Stomach (tissue), 9 donors: ENCODE results near the gene MEGF8. TPM values are rescaled to one million over a fixed set of nuclear protein-coding genes. Genes with fewer than 3 reads are reported as not detected.

Experiments
- DNase-seq, 2 donors: peaks; one replicate each; pipeline versions ENCODE4 v3.0.0 to v3.0.0-alpha.2; 2013 to 2019
- H3K27ac ChIP-seq, 5 donors: fragments of 200-600 bp in 4 of 5; sonication (generic) in 4 of 5; one replicate each; pipeline ENCODE4 v1.5.1; 2013 to 2019; ENCODE audit warnings: mild to moderate bottlenecking in 1 of 5, moderate library complexity in 1 of 5
- H3K27me3 ChIP-seq, 3 donors: fragments of 200-600 bp; sonication (generic); one replicate each; pipeline ENCODE4 v1.5.1; 2017 to 2019; ENCODE audit warnings: mixed run types in 1 of 3
- H3K36me3 ChIP-seq, 4 donors: fragments of 200-600 bp; sonication (generic); 1 replicate in 3 of 4; 2 replicates in 1 of 4; pipeline ENCODE4 v1.5.1; 2016 to 2019
- H3K4me1 ChIP-seq, 4 donors: fragments of 200-600 bp; sonication (generic); one replicate each; pipeline ENCODE4 v1.5.1; 2016 to 2019
- H3K4me3 ChIP-seq, 4 donors: fragments of 200-600 bp; sonication (generic) in 3 of 4; one replicate each; pipeline ENCODE4 v1.5.1; 2016 to 2019; ENCODE audit warnings: mild to moderate bottlenecking in 1 of 4
- H3K9me3 ChIP-seq, 4 donors: fragments of 200-600 bp; sonication (generic); one replicate each; pipeline ENCODE4 v1.5.1; 2016 to 2019
- CTCF ChIP-seq, 7 experiments: fragments of 450-650 bp in 4 of 7; fragments of 200-600 bp in 3 of 7; sonication (generic) in 3 of 7; IDR thresholded peaks; one replicate each; pipeline ENCODE4 v1.5.1; 2016 to 2019; ENCODE audit warnings: antibody characterized with exemption in 7 of 7, control low read depth in 2 of 7, mild to moderate bottlenecking in 1 of 7
- EP300 ChIP-seq: sonication (generic); formaldehyde crosslinking; IDR thresholded peaks from one replicate; pipeline ENCODE4 v1.6.1; 2017; ENCODE audit warnings: antibody characterized with exemption
- POLR2A ChIP-seq, 4 donors: fragments of 450-650 bp; IDR thresholded peaks; one replicate each; pipeline ENCODE4 v1.6.1; 2016; ENCODE audit warnings: antibody characterized with exemption in 4 of 4, control low read depth in 2 of 4, mild to moderate bottlenecking in 1 of 4, moderate library complexity in 1 of 4
- POLR2AphosphoS5 ChIP-seq, 3 donors: sonication (generic); formaldehyde crosslinking; IDR thresholded peaks; one replicate each; pipeline ENCODE4 v1.6.1; 2016; ENCODE audit warnings: antibody characterized with exemption in 3 of 3
- WGBS, 5 donors: extraction: QIAGEN DNeasy Blood & Tissue Kit in 3 of 5; methylation state at CpG; one replicate each; pipeline versions ENCODE4 v1.1.5 to v1.1.7; 2013 to 2018; 5-methylcytosine and 5-hydroxymethylcytosine counted together
- intact Hi-C: fragments of 100-400 bp; cut with DNase I; formaldehyde crosslinking; loops from one replicate; pipeline ENCODE4 v1.15.1; 2023; ENCODE audit warnings: low total_unique reads
- polyA plus RNA-seq, 3 donors: library from polyadenylated mRNA; stranded (reverse); fragments of 200-250 nt; gene quantifications; one replicate each; pipeline ENCODE4 v1.2.3, GENCODE V29; 2013
- total RNA-seq, 5 donors: library from RNA; depleted of rRNA; stranded (reverse); fragments of >200 nt; gene quantifications; one replicate each; pipeline versions ENCODE4 v1.1.0 to v1.2.3, GENCODE V29; 2014 to 2016
- donor health status: healthy with polysubstance abuse.
- donor health status: Bipolar disorder and iron deficiency.
- donor health status: healthy.

MEGF8 gene
- total and polyA plus RNA-seq, 8 donors: 2.6 to 46.3 (median 12.3) TPM

- Histone ChIP-seq H3K27me3 (no peaks in the 10 kb centered on the region), H3K9me3 (no peaks in the 10 kb centered on the region), H3K4me3 (no peak overlapping the region), H3K36me3 (peaks cover 49 to 72% (median 59%) of the 10 kb centered on the region in 4 donors), H3K27ac (no peak overlapping the region), H3K4me1 (peaks cover 0 to 40% (median 22%) of the 10 kb centered on the region in 4 donors)
- intact Hi-C loops: no loop called here
- 80 to 88% (median 82%) methylated on average over 17 to 24 of the region's 24 CpGs for WGBS, 5 donors
- DNase-seq: no peak
- TF ChIP-seq POLR2A (IDR thresholded peaks at IDR 0.05): no peak
Observed at GRCh38 chr19:42294471-42295137, 30.8 kb upstream of the MEGF8 start.

- Histone ChIP-seq H3K9me3 (no peaks in the 10 kb centered on the region), H3K4me3 (no peak overlapping the region), H3K4me1 (peaks cover 0 to 32% (median 22%) of the 10 kb centered on the region in 4 donors), H3K36me3 (peaks cover 41 to 65% (median 51%) of the 10 kb centered on the region in 4 donors), H3K27ac (peak overlapping the region in 1 of 5 donors; percentile 10), H3K27me3 (no peaks in the 10 kb centered on the region)
- intact Hi-C loops: no loop called here
- no peak for DNase-seq
- TF ChIP-seq CTCF (IDR thresholded peaks at IDR 0.05): no peak
- no peak for TF ChIP-seq POLR2A (IDR thresholded peaks at IDR 0.05)
- TF ChIP-seq POLR2AphosphoS5 (IDR thresholded peaks at IDR 0.05): no peak
- no peak for TF ChIP-seq EP300
- 63 to 73% (median 66%) methylated on average over 5 of the region's 5 CpGs for WGBS, 5 donors
Observed at GRCh38 chr19:42295342-42295741, 30.1 kb upstream of the MEGF8 start.

GRCh38 chr19:42295831-42296525 lies 29.5 kb upstream of the MEGF8 start:
- no peaks in the 10 kb centered on the region for H3K27me3 ChIP-seq
- no peak overlapping the region for H3K4me3 ChIP-seq
- intact Hi-C loops: no loop called here
- H3K4me1 ChIP-seq: peaks cover 0 to 26% (median 16%) of the 10 kb centered on the region in 4 donors
- DNase-seq: peak; percentile 87 to 93
- no peaks in the 10 kb centered on the region for H3K9me3 ChIP-seq
- H3K27ac ChIP-seq: peak overlapping the region in 1 of 5 donors; percentile 10
- peak in 2 of 3 donors; percentile 13 to 62 for TF ChIP-seq POLR2AphosphoS5 (IDR thresholded peaks at IDR 0.05)
- no peak for TF ChIP-seq POLR2A (IDR thresholded peaks at IDR 0.05)
- TF ChIP-seq EP300: no peak
- peak in 5 of 7 experiments; percentile 87 to 98 (median 95) for TF ChIP-seq CTCF (IDR thresholded peaks at IDR 0.05)
- peaks cover 36 to 58% (median 45%) of the 10 kb centered on the region in 4 donors for H3K36me3 ChIP-seq
- 67 to 81% (median 76%) methylated on average over 4 to 6 of the region's 6 CpGs for WGBS, 5 donors

- H3K4me3 ChIP-seq: no peak overlapping the region
- intact Hi-C loops: no loop called here
- peaks cover 27 to 48% (median 34%) of the 10 kb centered on the region in 4 donors for H3K36me3 ChIP-seq
- H3K9me3 ChIP-seq: no peaks in the 10 kb centered on the region
- TF ChIP-seq POLR2A (IDR thresholded peaks at IDR 0.05): no peak
- TF ChIP-seq EP300: no peak
- TF ChIP-seq CTCF (IDR thresholded peaks at IDR 0.05): no peak
- TF ChIP-seq POLR2AphosphoS5 (IDR thresholded peaks at IDR 0.05): no peak
- no peak overlapping the region for H3K27ac ChIP-seq
- peaks cover 10 to 26% (median 15%) of the 10 kb centered on the region in 4 donors for H3K4me1 ChIP-seq
- DNase-seq: no peak
- no peaks in the 10 kb centered on the region for H3K27me3 ChIP-seq
- 87 to 92% (median 89%) methylated on average over 15 of the region's 15 CpGs for WGBS, 5 donors
Observed at GRCh38 chr19:42297039-42297438, 28.4 kb upstream of the MEGF8 start.
